WTC11 (cell line): ENCODE results near the gene ANXA6. TPM values are rescaled to one million over a fixed set of nuclear protein-coding genes. Genes with fewer than 3 reads are reported as not detected.

Experiments used
- ATAC-seq: fragments of 200-7000 bp; cut with Tn5 transposase; 2 replicates; pipeline ENCODE4 v1.10.0; 2021; ENCODE audit warnings: mild to moderate bottlenecking, moderate library complexity
- CTCF ChIA-PET: fragments of 300-600 bp; sonication (Branson Sonifier 250); formaldehyde crosslinking; loops from one replicate; lab custom pipeline; 2021; ENCODE audit warnings: antibody characterized with exemption; lab: Charles Lee
- POLR2A ChIA-PET: fragments of 350-600 bp; sonication (Branson Sonifier 250); formaldehyde crosslinking; loops from one replicate; lab custom pipeline; 2021; ENCODE audit warnings: antibody characterized with exemption; lab: Charles Lee
- DNase-seq: peaks from one replicate; pipeline ENCODE4 v3.0.0; 2021; ENCODE audit warnings: low spot score
- H3K27ac Mint-ChIP-seq: 2 replicates; pipeline ENCODE4 v1.8.0; 2021; ENCODE audit warnings: mixed read lengths
- H3K27me3 Mint-ChIP-seq: 2 replicates; pipeline ENCODE4 v1.8.0; 2021; ENCODE audit warnings: low read depth, mild to moderate bottlenecking, moderate library complexity, mixed read lengths
- H3K36me3 Mint-ChIP-seq: 2 replicates; pipeline ENCODE4 v1.8.0; 2021; ENCODE audit warnings: mixed read lengths
- H3K4me1 Mint-ChIP-seq: 2 replicates; pipeline ENCODE4 v1.8.0; 2022; ENCODE audit warnings: mixed read lengths
- H3K4me3 Mint-ChIP-seq: 2 replicates; pipeline ENCODE4 v1.8.0; 2021; ENCODE audit warnings: mild to moderate bottlenecking, moderate library complexity, mixed read lengths
- H3K9me3 Mint-ChIP-seq: 2 replicates; pipeline ENCODE4 v1.8.0; 2021; ENCODE audit warnings: mixed read lengths
- CREB1 ChIP-seq: sonication (generic); formaldehyde crosslinking; IDR thresholded peaks from 2 replicates; pipeline ENCODE4 v1.8.0; 2023; ENCODE audit warnings: mild to moderate bottlenecking, missing genetic modification reagents
- ETV6 ChIP-seq: sonication (generic); formaldehyde crosslinking; IDR thresholded peaks from 2 replicates; pipeline ENCODE4 v1.8.1; 2022; ENCODE audit warnings: mild to moderate bottlenecking, missing genetic modification reagents
- HMGA2 ChIP-seq: fragments of 250-450 bp; sonication (Bioruptor Pico); IDR thresholded peaks from 2 replicates; pipeline ENCODE4 v1.4.0; 2021; ENCODE audit warnings: mild to moderate bottlenecking, moderate library complexity
- JUN ChIP-seq: sonication (generic); formaldehyde crosslinking; IDR thresholded peaks from 2 replicates; pipeline ENCODE4 v1.8.0; 2023; ENCODE audit warnings: mild to moderate bottlenecking, missing genetic modification reagents
- PRRX2 ChIP-seq: fragments of 250-450 bp; sonication (Bioruptor Pico); IDR thresholded peaks from 2 replicates; pipeline ENCODE4 v1.8.0; 2021; ENCODE audit warnings: mild to moderate bottlenecking
- SMAD4 ChIP-seq: sonication (generic); formaldehyde crosslinking; IDR thresholded peaks from 2 replicates; pipeline ENCODE4 v1.8.0; 2022; ENCODE audit warnings: mild to moderate bottlenecking, missing genetic modification reagents
- ZBTB21 ChIP-seq: sonication (generic); formaldehyde crosslinking; IDR thresholded peaks from 2 replicates; pipeline ENCODE4 v1.8.1; 2023; ENCODE audit warnings: mild to moderate bottlenecking, missing genetic modification reagents, borderline replicate concordance
- ZNF138 ChIP-seq: sonication (generic); formaldehyde crosslinking; conservative IDR thresholded peaks from 2 replicates; pipeline ENCODE4 v1.8.1; 2022; ENCODE audit warnings: mild to moderate bottlenecking, moderate library complexity, missing genetic modification reagents
- ZNF232 ChIP-seq: sonication (generic); formaldehyde crosslinking; IDR thresholded peaks from 2 replicates; pipeline ENCODE4 v1.8.0; 2022; ENCODE audit warnings: mild to moderate bottlenecking, missing genetic modification reagents
- total RNA-seq: library from RNA; stranded (reverse); gene quantifications from 3 replicates; pipeline ENCODE4 v1.2.3, GENCODE V29; 2021
- TF ChIP-seq, protein P1 (sequence below): sonication (generic); formaldehyde crosslinking; IDR thresholded peaks from 2 replicates; pipeline ENCODE4 v1.8.1; 2022; ENCODE audit warnings: low read depth, mild to moderate bottlenecking, moderate library complexity, missing genetic modification reagents, borderline replicate concordance
- TF ChIP-seq, protein P2 (sequence below): sonication (generic); formaldehyde crosslinking; IDR thresholded peaks from 2 replicates; pipeline ENCODE4 v1.8.1; 2023; ENCODE audit warnings: mild to moderate bottlenecking, missing genetic modification reagents
- TF ChIP-seq, protein P3 (sequence below): fragments of 250-450 bp; sonication (Bioruptor Pico); IDR thresholded peaks from 2 replicates; pipeline ENCODE4 v2.1.2; 2022; ENCODE audit warnings: mild to moderate bottlenecking, moderate library complexity
- TF ChIP-seq, protein P4 (sequence below): sonication (generic); formaldehyde crosslinking; IDR thresholded peaks from 2 replicates; pipeline ENCODE4 v1.8.1; 2023; ENCODE audit warnings: mild to moderate bottlenecking, moderate library complexity, missing genetic modification reagents
- TF ChIP-seq, protein P5 (sequence below): fragments of 250-450 bp; sonication (Bioruptor Pico); IDR thresholded peaks from 2 replicates; pipeline ENCODE4 v1.8.0; 2021; ENCODE audit warnings: mild to moderate bottlenecking
- TF ChIP-seq, protein P6 (sequence below): sonication (generic); formaldehyde crosslinking; IDR thresholded peaks from 2 replicates; pipeline ENCODE4 v1.8.1; 2022; ENCODE audit warnings: low read depth, missing genetic modification reagents, borderline replicate concordance
- TF ChIP-seq, protein P7 (sequence below): sonication (generic); formaldehyde crosslinking; IDR thresholded peaks from 2 replicates; pipeline ENCODE4 v1.8.0; 2023; ENCODE audit warnings: mild to moderate bottlenecking, missing genetic modification reagents
- TF ChIP-seq, protein P8 (sequence below): sonication (generic); formaldehyde crosslinking; IDR thresholded peaks from 2 replicates; pipeline ENCODE4 v1.8.1; 2023; ENCODE audit warnings: mild to moderate bottlenecking, missing genetic modification reagents

ANXA6 gene
- total RNA-seq, 1 experiment from 2014 or later, result 92.8 TPM

DNA sequence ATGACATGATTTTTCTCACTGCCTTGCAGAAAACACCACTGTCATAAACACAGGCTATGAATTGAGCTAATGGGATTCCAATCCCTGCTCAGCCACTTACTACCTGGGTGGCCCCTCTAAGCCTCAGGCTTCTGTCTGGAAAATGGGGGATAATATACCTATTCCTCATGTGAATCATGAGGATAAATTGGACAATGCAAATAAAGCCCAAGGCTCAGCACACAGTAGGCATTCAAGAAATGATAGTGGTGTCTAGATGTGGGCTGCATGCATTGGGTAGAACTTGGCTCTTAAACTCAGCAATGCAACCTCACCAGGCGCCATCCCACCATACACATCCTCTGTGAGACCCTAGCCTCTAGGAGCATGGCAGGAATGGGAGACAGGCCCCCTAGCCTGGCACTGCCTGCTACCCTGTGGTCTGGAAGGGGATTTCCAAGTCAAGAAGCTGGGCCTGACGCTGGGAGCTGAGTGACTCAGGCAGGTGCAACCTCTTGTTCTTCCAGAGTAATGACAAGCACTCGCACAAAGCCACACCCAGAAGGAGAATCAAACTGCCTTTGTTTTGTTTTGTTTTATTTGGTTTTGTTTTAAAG, 74.4 kb downstream of the ANXA6 start (continued):
- TF ChIP-seq, protein P1, sequence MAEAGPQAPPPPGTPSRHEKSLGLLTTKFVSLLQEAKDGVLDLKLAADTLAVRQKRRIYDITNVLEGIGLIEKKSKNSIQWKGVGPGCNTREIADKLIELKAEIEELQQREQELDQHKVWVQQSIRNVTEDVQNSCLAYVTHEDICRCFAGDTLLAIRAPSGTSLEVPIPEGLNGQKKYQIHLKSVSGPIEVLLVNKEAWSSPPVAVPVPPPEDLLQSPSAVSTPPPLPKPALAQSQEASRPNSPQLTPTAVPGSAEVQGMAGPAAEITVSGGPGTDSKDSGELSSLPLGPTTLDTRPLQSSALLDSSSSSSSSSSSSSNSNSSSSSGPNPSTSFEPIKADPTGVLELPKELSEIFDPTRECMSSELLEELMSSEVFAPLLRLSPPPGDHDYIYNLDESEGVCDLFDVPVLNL, result no peak
- TF ChIP-seq, protein P2, sequence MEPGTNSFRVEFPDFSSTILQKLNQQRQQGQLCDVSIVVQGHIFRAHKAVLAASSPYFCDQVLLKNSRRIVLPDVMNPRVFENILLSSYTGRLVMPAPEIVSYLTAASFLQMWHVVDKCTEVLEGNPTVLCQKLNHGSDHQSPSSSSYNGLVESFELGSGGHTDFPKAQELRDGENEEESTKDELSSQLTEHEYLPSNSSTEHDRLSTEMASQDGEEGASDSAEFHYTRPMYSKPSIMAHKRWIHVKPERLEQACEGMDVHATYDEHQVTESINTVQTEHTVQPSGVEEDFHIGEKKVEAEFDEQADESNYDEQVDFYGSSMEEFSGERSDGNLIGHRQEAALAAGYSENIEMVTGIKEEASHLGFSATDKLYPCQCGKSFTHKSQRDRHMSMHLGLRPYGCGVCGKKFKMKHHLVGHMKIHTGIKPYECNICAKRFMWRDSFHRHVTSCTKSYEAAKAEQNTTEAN (CRISPR knock-in tag), result no peak
- TF ChIP-seq, protein P3, sequence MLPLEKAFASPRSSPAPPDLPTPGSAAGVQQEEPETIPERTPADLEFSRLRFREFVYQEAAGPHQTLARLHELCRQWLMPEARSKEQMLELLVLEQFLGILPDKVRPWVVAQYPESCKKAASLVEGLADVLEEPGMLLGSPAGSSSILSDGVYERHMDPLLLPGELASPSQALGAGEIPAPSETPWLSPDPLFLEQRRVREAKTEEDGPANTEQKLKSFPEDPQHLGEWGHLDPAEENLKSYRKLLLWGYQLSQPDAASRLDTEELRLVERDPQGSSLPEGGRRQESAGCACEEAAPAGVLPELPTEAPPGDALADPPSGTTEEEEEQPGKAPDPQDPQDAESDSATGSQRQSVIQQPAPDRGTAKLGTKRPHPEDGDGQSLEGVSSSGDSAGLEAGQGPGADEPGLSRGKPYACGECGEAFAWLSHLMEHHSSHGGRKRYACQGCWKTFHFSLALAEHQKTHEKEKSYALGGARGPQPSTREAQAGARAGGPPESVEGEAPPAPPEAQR (CRISPR knock-in tag), result no peak
- TF ChIP-seq ZBTB21 (CRISPR knock-in tag), result no peak
- TF ChIP-seq, all 79 proteins: peak for 0

DNA sequence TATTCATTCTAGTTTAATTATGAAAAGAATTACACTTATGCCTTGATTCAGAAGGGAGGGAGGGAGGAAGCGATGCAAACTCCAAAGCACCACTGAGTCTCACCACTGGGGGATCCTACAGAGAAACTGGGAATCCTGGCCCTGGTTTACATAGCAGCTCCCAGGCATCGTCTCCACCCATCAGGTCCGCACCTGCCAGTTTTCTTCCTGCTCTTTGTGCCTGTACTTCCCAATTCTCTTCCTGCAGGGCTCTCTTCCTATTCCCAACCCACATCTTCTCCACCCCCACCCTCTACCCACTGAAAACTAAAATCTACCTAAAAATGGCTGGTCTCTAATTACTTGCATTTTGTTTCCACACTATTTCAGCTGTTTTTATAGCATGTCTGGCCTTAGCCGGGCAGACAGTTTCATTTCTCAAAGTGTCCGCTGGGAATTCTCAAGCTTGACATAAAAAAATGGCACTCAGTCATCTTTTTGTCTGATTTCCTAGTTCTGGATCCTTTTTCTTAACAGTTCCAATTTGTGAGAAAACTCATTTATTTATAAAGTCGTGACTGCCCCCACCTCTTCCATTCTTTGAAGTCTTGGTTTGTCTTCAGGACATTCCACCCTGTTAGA, 75.2 kb downstream of the ANXA6 start:
- DNase-seq (peak; percentile 49), ATAC-seq (peak; percentile 61)
- Mint-ChIP-seq H3K36me3 (no peaks in the 10 kb centered on the region), H3K27me3 (no peaks in the 10 kb centered on the region), H3K4me1 (peaks cover 27% of the 10 kb centered on the region), H3K27ac (peak overlapping the region; percentile 75; the same call in 1 of the 2 replicates), H3K9me3 (no peaks in the 10 kb centered on the region), H3K4me3 (peak overlapping the region; percentile 80)
- ChIA-PET POLR2A (interaction anchor here (0.6 to 0.7 kb wide), 2 partner anchors 8 to 70 kb away, joined by 4 read pairs; no protein-coding TSS in a partner anchor), CTCF (interaction anchor here (0.6 to 6.1 kb wide), 12 partner anchors 11 to 170 kb away, joined by 3 to 45 read pairs (median 6); partner anchors contain the start of gene GM2A)
- TF ChIP-seq CREB1 (CRISPR knock-in tag) (no peak), SMAD4 (CRISPR knock-in tag) (no peak), ZNF138 (CRISPR knock-in tag) (no peak), ETV6 (no peak), PRRX2 (no peak), JUN (no peak), ZNF232 (CRISPR knock-in tag) (no peak), HMGA2 (CRISPR knock-in tag) (no peak)
- TF ChIP-seq, protein P4, sequence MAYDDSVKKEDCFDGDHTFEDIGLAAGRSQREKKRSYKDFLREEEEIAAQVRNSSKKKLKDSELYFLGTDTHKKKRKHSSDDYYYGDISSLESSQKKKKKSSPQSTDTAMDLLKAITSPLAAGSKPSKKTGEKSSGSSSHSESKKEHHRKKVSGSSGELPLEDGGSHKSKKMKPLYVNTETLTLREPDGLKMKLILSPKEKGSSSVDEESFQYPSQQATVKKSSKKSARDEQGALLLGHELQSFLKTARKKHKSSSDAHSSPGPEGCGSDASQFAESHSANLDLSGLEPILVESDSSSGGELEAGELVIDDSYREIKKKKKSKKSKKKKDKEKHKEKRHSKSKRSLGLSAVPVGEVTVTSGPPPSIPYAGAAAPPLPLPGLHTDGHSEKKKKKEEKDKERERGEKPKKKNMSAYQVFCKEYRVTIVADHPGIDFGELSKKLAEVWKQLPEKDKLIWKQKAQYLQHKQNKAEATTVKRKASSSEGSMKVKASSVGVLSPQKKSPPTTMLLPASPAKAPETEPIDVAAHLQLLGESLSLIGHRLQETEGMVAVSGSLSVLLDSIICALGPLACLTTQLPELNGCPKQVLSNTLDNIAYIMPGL (CRISPR knock-in tag), result no peak
- TF ChIP-seq, protein P5, sequence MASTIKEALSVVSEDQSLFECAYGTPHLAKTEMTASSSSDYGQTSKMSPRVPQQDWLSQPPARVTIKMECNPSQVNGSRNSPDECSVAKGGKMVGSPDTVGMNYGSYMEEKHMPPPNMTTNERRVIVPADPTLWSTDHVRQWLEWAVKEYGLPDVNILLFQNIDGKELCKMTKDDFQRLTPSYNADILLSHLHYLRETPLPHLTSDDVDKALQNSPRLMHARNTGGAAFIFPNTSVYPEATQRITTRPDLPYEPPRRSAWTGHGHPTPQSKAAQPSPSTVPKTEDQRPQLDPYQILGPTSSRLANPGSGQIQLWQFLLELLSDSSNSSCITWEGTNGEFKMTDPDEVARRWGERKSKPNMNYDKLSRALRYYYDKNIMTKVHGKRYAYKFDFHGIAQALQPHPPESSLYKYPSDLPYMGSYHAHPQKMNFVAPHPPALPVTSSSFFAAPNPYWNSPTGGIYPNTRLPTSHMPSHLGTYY (CRISPR knock-in tag), result no peak
- TF ChIP-seq, protein P3 (CRISPR knock-in tag), result no peak
- TF ChIP-seq, protein P6, sequence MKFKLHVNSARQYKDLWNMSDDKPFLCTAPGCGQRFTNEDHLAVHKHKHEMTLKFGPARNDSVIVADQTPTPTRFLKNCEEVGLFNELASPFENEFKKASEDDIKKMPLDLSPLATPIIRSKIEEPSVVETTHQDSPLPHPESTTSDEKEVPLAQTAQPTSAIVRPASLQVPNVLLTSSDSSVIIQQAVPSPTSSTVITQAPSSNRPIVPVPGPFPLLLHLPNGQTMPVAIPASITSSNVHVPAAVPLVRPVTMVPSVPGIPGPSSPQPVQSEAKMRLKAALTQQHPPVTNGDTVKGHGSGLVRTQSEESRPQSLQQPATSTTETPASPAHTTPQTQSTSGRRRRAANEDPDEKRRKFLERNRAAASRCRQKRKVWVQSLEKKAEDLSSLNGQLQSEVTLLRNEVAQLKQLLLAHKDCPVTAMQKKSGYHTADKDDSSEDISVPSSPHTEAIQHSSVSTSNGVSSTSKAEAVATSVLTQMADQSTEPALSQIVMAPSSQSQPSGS, result no peak
- TF ChIP-seq, protein P7, sequence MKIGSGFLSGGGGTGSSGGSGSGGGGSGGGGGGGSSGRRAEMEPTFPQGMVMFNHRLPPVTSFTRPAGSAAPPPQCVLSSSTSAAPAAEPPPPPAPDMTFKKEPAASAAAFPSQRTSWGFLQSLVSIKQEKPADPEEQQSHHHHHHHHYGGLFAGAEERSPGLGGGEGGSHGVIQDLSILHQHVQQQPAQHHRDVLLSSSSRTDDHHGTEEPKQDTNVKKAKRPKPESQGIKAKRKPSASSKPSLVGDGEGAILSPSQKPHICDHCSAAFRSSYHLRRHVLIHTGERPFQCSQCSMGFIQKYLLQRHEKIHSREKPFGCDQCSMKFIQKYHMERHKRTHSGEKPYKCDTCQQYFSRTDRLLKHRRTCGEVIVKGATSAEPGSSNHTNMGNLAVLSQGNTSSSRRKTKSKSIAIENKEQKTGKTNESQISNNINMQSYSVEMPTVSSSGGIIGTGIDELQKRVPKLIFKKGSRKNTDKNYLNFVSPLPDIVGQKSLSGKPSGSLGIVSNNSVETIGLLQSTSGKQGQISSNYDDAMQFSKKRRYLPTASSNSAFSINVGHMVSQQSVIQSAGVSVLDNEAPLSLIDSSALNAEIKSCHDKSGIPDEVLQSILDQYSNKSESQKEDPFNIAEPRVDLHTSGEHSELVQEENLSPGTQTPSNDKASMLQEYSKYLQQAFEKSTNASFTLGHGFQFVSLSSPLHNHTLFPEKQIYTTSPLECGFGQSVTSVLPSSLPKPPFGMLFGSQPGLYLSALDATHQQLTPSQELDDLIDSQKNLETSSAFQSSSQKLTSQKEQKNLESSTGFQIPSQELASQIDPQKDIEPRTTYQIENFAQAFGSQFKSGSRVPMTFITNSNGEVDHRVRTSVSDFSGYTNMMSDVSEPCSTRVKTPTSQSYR (CRISPR knock-in tag), result no peak
- TF ChIP-seq, protein P1, result no peak
- TF ChIP-seq, protein P8, sequence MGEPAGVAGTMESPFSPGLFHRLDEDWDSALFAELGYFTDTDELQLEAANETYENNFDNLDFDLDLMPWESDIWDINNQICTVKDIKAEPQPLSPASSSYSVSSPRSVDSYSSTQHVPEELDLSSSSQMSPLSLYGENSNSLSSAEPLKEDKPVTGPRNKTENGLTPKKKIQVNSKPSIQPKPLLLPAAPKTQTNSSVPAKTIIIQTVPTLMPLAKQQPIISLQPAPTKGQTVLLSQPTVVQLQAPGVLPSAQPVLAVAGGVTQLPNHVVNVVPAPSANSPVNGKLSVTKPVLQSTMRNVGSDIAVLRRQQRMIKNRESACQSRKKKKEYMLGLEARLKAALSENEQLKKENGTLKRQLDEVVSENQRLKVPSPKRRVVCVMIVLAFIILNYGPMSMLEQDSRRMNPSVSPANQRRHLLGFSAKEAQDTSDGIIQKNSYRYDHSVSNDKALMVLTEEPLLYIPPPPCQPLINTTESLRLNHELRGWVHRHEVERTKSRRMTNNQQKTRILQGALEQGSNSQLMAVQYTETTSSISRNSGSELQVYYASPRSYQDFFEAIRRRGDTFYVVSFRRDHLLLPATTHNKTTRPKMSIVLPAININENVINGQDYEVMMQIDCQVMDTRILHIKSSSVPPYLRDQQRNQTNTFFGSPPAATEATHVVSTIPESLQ (CRISPR knock-in tag), result no peak
